Upper lobe of left lung (tissue), 4 donors: Measurements from ENCODE around the gene BSN.

Experiments used
- POLR2A ChIP-seq, 4 donors: fragments of 450-650 bp; IDR thresholded peaks; one replicate each; pipeline ENCODE4 v1.5.1; 2016 to 2017; ENCODE audit warnings: antibody characterized with exemption in 4 of 4, mild to moderate bottlenecking in 2 of 4
- TF ChIP-seq, protein P1 (sequence below), 6 experiments: fragments of 450-650 bp in 4 of 6; fragments of 200-600 bp in 2 of 6; sonication (generic) in 2 of 6; IDR thresholded peaks; one replicate each; pipeline ENCODE4 v1.5.1; 2016 to 2019; ENCODE audit warnings: antibody characterized with exemption in 6 of 6

DNA sequence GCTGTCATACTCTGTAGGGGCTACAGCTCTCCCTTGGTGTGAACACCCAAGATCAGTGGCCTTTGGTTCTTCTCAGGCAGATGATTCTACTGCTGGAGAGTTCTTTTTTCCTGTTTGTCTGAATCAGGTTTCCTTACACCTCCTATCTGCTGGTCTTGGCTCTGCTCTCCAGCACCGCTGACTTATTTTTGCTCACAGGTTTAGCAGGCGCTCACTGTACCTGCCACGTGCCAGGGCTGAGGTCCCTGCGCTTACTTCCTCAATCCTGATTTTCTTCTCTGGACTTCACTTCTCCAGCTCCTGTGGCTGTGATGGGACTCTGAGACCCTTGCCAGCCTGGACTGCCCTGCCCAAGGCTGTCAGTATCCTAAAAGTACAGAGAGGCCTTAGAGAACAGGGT is 9.5 kb downstream of the BSN start:
- TF ChIP-seq POLR2A (IDR thresholded peaks at IDR 0.05): no peak
- TF ChIP-seq, protein P1, sequence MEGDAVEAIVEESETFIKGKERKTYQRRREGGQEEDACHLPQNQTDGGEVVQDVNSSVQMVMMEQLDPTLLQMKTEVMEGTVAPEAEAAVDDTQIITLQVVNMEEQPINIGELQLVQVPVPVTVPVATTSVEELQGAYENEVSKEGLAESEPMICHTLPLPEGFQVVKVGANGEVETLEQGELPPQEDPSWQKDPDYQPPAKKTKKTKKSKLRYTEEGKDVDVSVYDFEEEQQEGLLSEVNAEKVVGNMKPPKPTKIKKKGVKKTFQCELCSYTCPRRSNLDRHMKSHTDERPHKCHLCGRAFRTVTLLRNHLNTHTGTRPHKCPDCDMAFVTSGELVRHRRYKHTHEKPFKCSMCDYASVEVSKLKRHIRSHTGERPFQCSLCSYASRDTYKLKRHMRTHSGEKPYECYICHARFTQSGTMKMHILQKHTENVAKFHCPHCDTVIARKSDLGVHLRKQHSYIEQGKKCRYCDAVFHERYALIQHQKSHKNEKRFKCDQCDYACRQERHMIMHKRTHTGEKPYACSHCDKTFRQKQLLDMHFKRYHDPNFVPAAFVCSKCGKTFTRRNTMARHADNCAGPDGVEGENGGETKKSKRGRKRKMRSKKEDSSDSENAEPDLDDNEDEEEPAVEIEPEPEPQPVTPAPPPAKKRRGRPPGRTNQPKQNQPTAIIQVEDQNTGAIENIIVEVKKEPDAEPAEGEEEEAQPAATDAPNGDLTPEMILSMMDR (IDR thresholded peaks at IDR 0.05): no peak
